MG63 (cell line): ENCODE measurements around the gene MARCHF2. TPM values are rescaled to one million over a fixed set of nuclear protein-coding genes. Genes with fewer than 3 reads are reported as not detected.
"Not testable (repeated sequence)": the region's sequence is repeated elsewhere in the genome, so short reads cannot be mapped to it uniquely, and the experiment has no call there.

ENCODE experiments used
- DNase-seq: peaks from one replicate; pipeline ENCODE4 v3.0.0-alpha.2; 2020
- H3K27me3 ChIP-seq: fragments of 250-450 bp; sonication (Bioruptor Pico); 2 replicates; pipeline ENCODE4 v1.5.1; 2020; ENCODE audit warnings: mild to moderate bottlenecking, moderate library complexity
- H3K36me3 ChIP-seq: fragments of 250-450 bp; sonication (Bioruptor Pico); 2 replicates; pipeline ENCODE4 v1.5.1; 2020; ENCODE audit warnings: mild to moderate bottlenecking, moderate library complexity
- H3K4me3 ChIP-seq: fragments of 250-450 bp; sonication (Bioruptor Pico); 2 replicates; pipeline ENCODE4 v1.5.1; 2020; ENCODE audit warnings: mild to moderate bottlenecking, moderate library complexity
- H3K9me3 ChIP-seq: fragments of 250-450 bp; sonication (Bioruptor Pico); 2 replicates; pipeline ENCODE4 v1.5.1; 2020; ENCODE audit warnings: mild to moderate bottlenecking, moderate library complexity
- total RNA-seq: library from RNA; depleted of rRNA; stranded (reverse); fragments of >200 nt; shearing (Covaris generic); gene quantifications from 2 replicates; pipeline ENCODE4 v1.2.3, GENCODE V29; 2014; ENCODE audit warnings: low replicate concordance; rRNA removed

The MARCHF2 gene, protein sequence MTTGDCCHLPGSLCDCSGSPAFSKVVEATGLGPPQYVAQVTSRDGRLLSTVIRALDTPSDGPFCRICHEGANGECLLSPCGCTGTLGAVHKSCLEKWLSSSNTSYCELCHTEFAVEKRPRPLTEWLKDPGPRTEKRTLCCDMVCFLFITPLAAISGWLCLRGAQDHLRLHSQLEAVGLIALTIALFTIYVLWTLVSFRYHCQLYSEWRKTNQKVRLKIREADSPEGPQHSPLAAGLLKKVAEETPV
- total RNA-seq = 60.2 and 89.4 TPM in 2 replicates

DNA sequence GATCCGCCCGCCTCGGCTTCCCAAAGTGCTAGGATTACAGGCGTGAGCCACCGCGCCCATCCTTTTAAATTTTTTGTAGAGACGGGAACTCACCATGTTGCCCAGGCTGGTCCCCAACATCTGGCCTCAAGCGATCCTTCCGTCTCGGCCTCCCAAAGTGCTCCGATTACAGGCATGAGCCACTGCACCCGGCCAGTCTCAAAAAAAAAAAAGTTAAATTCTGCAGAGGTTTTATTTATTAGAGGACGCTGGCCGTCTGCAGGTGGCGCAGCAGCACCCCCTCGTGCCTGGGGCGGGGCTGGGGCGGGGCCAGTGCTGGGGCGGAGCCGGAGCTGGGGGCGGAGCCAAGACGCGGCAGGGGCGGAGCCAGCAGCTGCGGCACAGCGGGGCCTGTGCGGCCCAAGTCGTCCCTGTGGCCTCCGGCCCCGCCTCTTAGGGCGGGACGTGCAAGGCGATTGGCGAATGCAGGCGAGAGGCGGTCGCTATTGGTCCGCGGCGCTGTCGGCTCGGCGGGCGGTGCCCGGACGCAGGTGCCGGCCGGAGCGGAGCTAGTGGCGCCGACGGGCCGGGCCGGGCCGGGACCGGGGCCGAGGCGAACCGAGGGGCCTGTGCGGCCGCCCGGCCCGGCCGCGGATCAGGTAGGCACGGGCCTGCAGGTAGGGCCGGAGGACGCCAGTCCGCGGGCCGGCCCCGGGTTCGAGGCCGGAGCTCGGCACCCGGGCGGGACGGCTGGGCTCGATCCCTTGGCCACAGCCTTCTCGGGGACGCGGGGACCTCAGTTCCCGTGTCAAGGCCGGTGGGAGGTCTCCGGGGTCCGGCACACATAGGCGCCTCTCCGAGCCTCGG lies at the start of gene MARCHF2:
Gene MARCHF2 (plus strand): TSS at position 523 of the 846 bp plus-strand sequence. CDS start 8,536 bp downstream, outside the sequence.
- H3K36me3 ChIP-seq = no peaks in the 10 kb centered on the region
- DNase-seq = peak; percentile 99
- H3K4me3 ChIP-seq = peak within 1 kb of the TSS; percentile 55
- H3K9me3 ChIP-seq = no peaks in the 10 kb centered on the region
- no peaks in the 10 kb centered on the region for H3K27me3 ChIP-seq

DNA sequence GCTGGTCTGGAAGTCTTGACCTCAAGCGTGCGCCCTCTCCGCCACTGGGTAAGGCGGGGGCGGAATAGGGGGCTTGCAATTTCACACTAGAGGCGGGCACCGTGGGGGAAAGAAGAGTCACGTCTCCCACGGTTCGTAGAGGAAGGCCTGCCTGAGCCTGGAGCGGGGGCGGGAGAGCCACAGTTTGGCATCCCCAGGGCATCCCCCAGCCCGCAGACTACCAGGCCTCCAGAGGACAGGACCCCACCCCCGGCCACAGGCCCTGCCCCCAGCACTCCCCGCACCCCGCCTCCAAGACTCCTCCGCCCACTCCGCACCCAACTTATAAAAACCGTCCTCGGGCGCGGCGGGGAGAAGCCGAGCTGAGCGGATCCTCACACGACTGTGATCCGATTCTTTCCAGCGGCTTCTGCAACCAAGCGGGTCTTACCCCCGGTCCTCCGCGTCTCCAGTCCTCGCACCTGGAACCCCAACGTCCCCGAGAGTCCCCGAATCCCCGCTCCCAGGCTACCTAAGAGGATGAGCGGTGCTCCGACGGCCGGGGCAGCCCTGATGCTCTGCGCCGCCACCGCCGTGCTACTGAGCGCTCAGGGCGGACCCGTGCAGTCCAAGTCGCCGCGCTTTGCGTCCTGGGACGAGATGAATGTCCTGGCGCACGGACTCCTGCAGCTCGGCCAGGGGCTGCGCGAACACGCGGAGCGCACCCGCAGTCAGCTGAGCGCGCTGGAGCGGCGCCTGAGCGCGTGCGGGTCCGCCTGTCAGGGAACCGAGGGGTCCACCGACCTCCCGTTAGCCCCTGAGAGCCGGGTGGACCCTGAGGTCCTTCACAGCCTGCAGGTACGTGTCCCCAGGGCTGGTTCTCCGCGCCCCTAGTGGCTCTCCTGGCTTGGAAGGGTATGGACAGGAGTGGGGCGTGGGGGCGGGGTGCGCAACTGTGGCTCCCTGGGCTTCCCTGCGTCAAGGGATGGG lies 49.0 kb upstream of the MARCHF2 start, which contains the start of gene ANGPTL4:
Gene ANGPTL4 (plus strand): TSS at position 353 of the 969 bp plus-strand sequence. CDS start 167 bp downstream, at position 520.
- H3K9me3 ChIP-seq = no peaks in the 10 kb centered on the region
- peaks cover 26% of the 10 kb centered on the region for H3K36me3 ChIP-seq
- DNase-seq = peak; percentile 97
- H3K27me3 ChIP-seq = no peaks in the 10 kb centered on the region
- H3K4me3 ChIP-seq = peak within 1 kb of the TSS; percentile 68

DNA sequence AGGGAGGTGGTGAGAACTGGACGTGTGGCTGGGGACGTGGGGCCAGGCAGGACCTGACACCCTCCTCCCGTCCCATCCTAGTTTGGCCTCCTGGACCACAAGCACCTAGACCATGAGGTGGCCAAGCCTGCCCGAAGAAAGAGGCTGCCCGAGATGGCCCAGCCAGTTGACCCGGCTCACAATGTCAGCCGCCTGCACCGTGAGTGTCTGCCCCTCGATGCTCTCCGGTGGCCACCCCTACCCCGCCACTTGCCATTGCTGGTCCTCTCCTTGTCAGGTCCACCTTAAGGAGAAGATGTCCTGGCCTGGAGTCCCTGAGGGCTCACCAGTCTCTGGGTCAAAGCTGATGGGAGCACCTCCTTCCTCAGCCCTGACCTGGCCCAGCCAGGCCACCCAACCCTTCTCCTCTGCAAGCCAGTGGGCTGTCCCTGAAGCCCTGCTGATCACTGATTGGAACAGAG lies 47.0 kb upstream of the MARCHF2 start:
- Histone ChIP-seq H3K36me3 (peaks cover 45% of the 10 kb centered on the region), H3K27me3 (no peaks in the 10 kb centered on the region), H3K4me3 (no peak overlapping the region), H3K9me3 (no peaks in the 10 kb centered on the region)
- DNase-seq = no peak

DNA sequence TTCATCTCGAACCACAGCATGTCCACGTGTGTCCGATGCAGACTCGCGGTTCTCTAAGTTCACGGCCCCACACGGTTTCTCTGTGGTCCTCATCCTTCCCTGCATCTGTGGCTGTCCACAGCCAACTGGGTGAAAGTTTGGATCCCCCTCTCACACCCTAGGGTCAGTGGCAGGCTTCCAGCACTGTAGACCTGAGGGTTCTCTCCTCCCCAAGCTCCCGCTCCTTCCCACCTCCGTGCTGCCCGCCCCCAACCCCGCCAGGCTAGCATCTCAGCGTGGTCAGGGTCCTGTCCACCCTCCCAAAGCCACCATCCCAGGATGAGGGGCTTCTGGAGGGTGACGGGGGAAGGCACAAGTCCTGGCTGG lies 46.2 kb upstream of the MARCHF2 start:
- no peaks in the 10 kb centered on the region for H3K27me3 ChIP-seq
- peaks cover 53% of the 10 kb centered on the region for H3K36me3 ChIP-seq
- no peak overlapping the region for H3K4me3 ChIP-seq
- DNase-seq = no peak
- H3K9me3 ChIP-seq = no peaks in the 10 kb centered on the region

DNA sequence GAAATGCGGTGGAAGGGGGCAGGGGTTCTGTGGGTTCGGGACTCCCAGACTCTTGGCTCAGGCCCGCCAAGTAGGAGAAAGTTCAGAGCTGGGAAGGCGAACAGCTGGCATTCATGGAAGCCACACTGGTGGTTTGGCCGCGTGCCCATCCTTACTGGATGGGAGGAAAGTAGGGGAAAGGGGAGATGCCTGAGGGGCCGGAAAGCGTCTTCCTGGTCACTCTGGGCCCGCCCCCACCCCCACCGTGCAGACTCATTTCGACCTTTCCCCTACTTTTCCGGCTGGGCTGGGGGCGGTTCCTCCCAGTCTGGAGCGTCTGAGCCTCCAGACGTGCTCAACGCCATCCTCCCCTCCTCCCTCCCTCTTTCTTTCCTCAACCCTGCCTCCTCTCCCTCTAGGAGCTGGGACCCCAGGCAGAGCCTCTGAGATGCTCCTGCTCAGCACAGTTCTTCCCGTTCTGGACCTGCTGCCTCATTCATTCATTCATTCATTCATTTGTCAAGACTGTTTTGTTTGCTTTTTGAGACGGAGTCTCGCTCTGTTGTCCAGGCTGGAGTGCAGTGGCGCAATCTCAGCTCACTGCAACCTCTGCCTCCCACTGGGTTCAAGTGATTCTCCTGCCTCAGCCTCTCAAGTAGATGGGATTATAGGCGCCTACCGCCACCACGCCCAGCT lies 45.6 kb upstream of the MARCHF2 start:
- DNase-seq = peak; percentile 99
- Histone ChIP-seq H3K27me3 (no peaks in the 10 kb centered on the region), H3K4me3 (no peak overlapping the region), H3K36me3 (peaks cover 58% of the 10 kb centered on the region), H3K9me3 (no peaks in the 10 kb centered on the region)

DNA sequence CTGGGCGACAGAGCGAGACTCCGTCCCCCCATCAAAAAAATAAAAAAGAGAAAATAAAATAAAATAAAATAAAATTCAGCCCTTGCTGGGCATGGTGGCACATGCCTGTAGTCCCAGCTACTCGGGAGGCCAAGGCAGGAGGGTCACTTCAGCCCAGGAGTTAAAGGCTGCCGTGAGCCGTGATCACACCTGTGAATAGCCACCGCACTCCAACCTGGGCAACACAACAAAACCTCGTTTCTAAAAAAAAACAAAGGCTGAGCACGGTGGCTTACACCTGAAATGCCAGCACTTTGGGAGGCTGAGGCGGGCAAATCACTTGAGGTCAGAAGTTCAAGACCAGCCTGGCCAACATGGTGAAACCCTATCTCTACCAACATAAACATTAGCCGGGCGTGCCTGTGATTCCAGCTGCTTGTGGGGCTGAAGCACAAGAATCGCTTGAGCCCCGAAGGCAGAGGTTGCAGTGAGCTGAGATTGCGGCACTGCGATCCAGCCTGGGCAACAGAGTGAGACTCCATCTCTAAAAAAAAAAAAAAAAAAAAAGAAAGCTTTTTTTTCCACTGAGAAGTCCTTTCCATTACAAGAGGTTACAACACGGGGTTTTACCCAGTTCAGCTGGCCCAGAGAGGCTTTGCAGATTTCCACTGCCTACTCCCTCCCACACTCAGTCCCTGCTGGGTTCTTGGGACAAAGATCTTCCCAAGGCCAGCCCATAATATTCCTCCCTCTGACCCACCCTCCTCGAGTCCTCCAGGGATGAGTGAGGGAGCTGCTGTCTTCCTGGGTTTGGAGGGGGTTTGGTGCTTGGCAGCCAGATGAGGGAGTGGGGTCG lies 42.7 kb upstream of the MARCHF2 start:
- peaks cover 80% of the 10 kb centered on the region for H3K36me3 ChIP-seq
- H3K9me3 ChIP-seq = no peaks in the 10 kb centered on the region
- H3K27me3 ChIP-seq = no peaks in the 10 kb centered on the region
- peak; percentile 54 for DNase-seq
- H3K4me3 ChIP-seq = no peak overlapping the region

DNA sequence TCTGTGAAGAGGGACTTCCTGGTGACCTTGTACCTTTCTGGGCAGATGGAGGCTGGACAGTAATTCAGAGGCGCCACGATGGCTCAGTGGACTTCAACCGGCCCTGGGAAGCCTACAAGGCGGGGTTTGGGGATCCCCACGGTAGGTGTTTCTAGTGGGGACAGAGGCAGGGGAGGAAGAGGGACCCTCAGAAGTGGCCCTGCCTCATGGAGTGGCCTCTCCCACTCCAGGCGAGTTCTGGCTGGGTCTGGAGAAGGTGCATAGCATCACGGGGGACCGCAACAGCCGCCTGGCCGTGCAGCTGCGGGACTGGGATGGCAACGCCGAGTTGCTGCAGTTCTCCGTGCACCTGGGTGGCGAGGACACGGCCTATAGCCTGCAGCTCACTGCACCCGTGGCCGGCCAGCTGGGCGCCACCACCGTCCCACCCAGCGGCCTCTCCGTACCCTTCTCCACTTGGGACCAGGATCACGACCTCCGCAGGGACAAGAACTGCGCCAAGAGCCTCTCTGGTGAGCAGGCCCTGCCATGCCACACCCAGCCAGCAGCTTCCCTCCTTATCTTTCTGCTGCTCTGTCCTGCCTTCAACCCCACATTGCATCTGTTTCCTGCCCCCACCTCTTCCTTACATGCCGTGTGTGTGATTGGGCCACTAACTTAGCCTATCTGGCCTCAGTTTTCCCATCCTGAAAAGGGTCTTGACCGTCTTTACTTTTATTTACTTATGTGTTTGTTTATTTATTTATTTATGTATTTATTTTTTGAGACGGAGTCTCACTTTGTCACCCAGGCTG lies 41.9 kb upstream of the MARCHF2 start:
- Histone ChIP-seq H3K4me3 (no peak overlapping the region), H3K9me3 (no peaks in the 10 kb centered on the region), H3K27me3 (no peaks in the 10 kb centered on the region), H3K36me3 (peaks cover 74% of the 10 kb centered on the region)
- DNase-seq = no peak

DNA sequence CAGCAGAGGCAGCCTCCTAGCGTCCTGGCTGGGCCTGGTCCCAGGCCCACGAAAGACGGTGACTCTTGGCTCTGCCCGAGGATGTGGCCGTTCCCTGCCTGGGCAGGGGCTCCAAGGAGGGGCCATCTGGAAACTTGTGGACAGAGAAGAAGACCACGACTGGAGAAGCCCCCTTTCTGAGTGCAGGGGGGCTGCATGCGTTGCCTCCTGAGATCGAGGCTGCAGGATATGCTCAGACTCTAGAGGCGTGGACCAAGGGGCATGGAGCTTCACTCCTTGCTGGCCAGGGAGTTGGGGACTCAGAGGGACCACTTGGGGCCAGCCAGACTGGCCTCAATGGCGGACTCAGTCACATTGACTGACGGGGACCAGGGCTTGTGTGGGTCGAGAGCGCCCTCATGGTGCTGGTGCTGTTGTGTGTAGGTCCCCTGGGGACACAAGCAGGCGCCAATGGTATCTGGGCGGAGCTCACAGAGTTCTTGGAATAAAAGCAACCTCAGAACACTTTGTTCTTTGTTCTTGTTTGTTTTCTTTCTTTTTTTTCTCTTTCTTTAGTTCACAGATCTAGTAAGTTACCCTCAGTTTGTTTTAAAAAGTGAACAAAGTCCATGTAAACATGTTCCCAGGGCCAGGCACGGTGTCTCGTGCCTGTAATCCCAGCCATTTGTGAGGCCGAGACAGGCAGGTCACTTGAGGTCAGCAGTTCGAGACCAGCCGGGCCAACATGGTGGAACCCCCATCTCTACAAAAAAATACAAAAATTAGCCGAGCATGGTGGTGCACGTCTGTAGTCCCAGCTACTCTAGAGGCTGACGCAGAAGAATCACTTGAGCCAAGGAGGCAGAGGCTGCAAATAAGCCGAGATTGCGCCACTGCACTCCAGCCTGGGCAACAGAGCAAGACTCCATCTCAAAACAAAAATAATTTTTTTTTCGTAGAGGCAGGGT lies 39.0 kb upstream of the MARCHF2 start:
- H3K4me3 ChIP-seq = no peak overlapping the region
- H3K27me3 ChIP-seq = no peaks in the 10 kb centered on the region
- H3K36me3 ChIP-seq = peaks cover 53% of the 10 kb centered on the region
- H3K9me3 ChIP-seq = 0 out of 2 replicates have a peak, but pooled peaks cover 2% of the 10 kb centered on the region
- no peak for DNase-seq

DNA sequence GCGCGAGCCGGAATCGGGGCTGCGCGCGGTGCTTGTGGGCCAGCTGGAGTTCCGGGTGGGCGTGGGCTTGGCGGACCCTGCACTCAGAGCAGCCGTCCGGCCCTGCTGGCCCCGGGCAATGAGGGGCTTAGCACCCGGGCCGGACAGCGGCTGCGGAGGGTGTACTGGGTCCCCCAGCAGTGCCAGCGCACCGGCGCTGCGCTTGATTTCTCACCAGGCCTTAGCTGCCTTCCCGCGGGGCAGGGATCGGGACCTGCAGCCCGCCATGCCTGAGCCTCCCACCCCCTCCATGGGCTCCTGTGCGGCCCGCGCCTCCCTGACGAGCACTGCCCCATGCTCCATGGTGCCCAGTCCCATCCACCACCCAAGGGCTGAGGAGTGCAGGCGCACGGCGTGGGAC lies 37.3 kb upstream of the MARCHF2 start:
- peaks cover 39% of the 10 kb centered on the region for H3K36me3 ChIP-seq
- DNase-seq, H3K9me3 ChIP-seq, H3K4me3 ChIP-seq, H3K27me3 ChIP-seq: not testable (repeated sequence)

DNA sequence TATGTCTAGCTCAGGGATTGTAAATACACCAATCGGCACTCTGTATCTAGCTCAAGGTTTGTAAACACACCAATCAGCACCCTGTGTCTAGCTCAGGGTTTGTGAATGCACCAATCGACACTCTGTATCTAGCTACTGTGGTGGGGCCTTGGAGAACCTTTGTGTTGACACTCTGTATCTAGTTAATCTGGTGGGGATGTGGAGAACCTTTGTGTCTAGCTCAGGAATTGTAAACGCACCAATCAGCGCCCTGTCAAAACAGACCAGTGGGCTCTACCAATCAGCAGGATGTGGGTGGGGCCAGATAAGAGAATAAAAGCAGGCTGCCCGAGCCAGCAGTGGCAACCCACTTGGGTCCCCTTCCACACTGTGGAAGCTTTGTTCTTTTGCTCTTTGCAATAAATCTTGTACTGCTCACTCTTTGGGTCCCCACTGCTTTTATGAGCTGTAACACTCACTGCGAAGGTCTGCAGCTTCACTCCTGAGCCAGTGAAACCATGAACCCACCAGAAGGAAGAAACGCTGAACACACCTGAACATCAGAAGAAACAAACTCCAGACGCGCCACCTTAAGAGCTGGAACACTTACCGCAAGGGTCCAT lies 36.6 kb upstream of the MARCHF2 start:
- not testable (repeated sequence) for H3K27me3 ChIP-seq, H3K4me3 ChIP-seq, H3K9me3 ChIP-seq, DNase-seq
- H3K36me3 ChIP-seq = peaks cover 32% of the 10 kb centered on the region

DNA sequence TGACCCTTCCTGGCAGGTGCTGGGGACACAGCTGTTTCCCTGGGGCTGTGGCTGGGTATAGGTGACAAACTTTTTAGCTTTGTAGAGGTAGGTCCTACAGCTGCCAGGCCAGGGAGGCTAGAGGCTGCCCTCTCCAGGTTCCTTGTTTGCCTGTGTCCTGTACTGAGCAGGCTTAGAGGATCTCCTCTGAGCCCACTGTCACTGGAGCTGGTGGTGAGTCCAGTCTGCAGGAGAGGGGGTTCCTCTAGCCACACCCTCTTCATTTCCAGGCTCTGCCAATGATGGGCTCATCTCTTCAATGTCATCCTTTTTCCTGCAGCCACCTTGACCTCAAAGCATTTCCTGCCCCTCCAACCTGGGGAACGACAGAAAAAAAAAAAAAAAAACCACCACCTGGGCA lies 35.5 kb upstream of the MARCHF2 start:
- Histone ChIP-seq H3K36me3 (peaks cover 20% of the 10 kb centered on the region), H3K27me3 (no peaks in the 10 kb centered on the region), H3K9me3 (peaks cover 6% of the 10 kb centered on the region; the same call in 1 of the 2 replicates), H3K4me3 (no peak overlapping the region)
- no peak for DNase-seq

DNA sequence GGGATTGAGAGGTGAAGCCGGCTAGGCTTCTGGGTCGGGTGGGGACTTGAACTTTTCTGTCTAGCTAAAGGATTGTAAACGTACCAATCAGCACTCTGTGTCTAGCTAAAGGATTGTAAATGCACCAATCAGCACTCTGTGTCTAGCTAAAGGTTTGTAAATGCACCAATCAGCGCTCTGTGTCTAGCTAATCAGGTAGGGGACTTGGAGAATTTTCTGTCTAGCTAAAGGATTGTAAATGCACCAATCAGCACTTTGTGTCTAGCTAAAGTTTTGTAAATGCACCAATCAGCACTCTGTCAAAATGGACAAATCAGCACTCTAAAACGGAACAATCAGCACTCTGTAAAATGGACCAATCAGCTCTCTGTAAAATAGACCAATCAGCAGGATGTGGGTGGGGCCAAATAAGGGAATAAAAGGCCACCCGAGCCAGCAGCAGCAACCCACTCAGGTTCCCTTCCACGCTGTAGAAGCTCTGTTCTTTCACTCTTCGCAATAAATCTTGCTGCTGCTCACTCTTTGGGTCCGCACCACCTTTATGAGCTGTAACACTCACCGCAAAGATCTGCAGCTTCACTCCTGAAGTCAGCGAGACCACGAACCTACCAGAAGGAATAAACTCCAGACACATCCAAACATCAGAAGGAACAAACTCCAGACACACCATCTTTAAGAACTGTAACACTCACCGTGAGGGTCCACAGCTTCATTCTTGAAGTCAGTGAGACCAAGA lies 33.8 kb upstream of the MARCHF2 start:
- H3K36me3 ChIP-seq, H3K27me3 ChIP-seq, H3K9me3 ChIP-seq, H3K4me3 ChIP-seq, DNase-seq: not testable (repeated sequence)

DNA sequence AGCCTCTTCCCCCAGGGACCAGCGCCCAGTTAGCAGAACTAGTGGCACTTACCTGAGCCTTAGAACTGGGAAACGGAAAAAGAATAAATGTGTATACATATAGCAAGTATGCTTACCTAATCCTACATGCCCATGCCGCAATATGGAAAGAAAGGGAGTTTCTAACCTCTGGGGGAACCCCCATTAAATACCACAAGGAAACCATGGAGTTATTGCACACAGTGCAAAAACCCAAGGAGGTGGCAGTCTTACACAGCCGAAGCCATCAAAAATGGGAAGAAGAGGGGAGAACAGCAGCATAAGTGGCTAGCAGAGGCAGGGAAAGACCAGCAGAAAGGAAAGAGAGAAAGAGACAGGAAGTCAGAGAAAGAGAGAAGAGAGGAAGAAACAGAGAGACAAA lies 28.5 kb upstream of the MARCHF2 start:
- H3K9me3 ChIP-seq, H3K27me3 ChIP-seq, H3K4me3 ChIP-seq, DNase-seq: not testable (repeated sequence)
- H3K36me3 ChIP-seq = peaks cover 12% of the 10 kb centered on the region
